Vagina (tissue), 2 donors: ENCODE measurements around the gene TMEM19. TPM values are rescaled to one million over a fixed set of nuclear protein-coding genes. Genes with fewer than 3 reads are reported as not detected.
"Not testable (repeated sequence)": the region's sequence is repeated elsewhere in the genome, so short reads cannot be mapped to it uniquely, and the experiment has no call there.

ENCODE experiments used
- DNase-seq, 2 donors: peaks; one replicate each; pipeline ENCODE4 v3.0.0-alpha.2; 2017; ENCODE audit errors: extremely low spot score in 2 of 2
- H3K27ac ChIP-seq: fragments of 200-600 bp; sonication (generic); one replicate; pipeline ENCODE4 v1.5.1; 2019
- H3K27me3 ChIP-seq: fragments of 200-600 bp; sonication (generic); one replicate; pipeline ENCODE4 v1.5.1; 2019
- H3K36me3 ChIP-seq, 2 donors: fragments of 200-600 bp; sonication (generic); one replicate each; pipeline ENCODE4 v1.5.1; 2017 to 2019
- H3K4me1 ChIP-seq: fragments of 200-600 bp; sonication (generic); one replicate; pipeline ENCODE4 v1.5.1; 2019
- H3K4me3 ChIP-seq, 2 donors: fragments of 200-600 bp; sonication (generic); 1 replicate in 1 of 2; 2 replicates in 1 of 2; pipeline ENCODE4 v1.5.1; 2016 to 2019
- H3K9me3 ChIP-seq: fragments of 200-600 bp; sonication (generic); one replicate; pipeline ENCODE4 v1.5.1; 2019
- CTCF ChIP-seq, 3 experiments: fragments of 450-650 bp in 2 of 3; fragments of 200-600 bp in 1 of 3; sonication (generic) in 1 of 3; IDR thresholded peaks; one replicate each; pipeline ENCODE4 v1.5.1; 2017 to 2019; ENCODE audit warnings: antibody characterized with exemption in 3 of 3, mild to moderate bottlenecking in 2 of 3, moderate library complexity in 2 of 3
- POLR2A ChIP-seq, 2 donors: fragments of 450-650 bp; IDR thresholded peaks; one replicate each; pipeline ENCODE4 v1.6.1; 2017; ENCODE audit warnings: antibody characterized with exemption in 2 of 2, mild to moderate bottlenecking in 2 of 2, moderate library complexity in 2 of 2
- POLR2AphosphoS5 ChIP-seq, 2 donors: sonication (generic); formaldehyde crosslinking; IDR thresholded peaks; one replicate each; pipeline ENCODE4 v1.9.0; 2017; ENCODE audit warnings: antibody characterized with exemption in 2 of 2, mild to moderate bottlenecking in 2 of 2, low read depth in 1 of 2; ENCODE audit not compliant: insufficient read depth in 1 of 2
- intact Hi-C: fragments of 100-400 bp; cut with DNase I; formaldehyde crosslinking; loops from one replicate; pipeline ENCODE4 v1.15.1; 2023
- total RNA-seq: library from RNA; depleted of rRNA; stranded (reverse); fragments of >200 nt; gene quantifications from one replicate; pipeline ENCODE4 v1.2.3, GENCODE V29; 2016

The TMEM19 gene
- total RNA-seq, 1 donor from 2014 or later = 19.6 TPM

GRCh38 chr12:71685312-71685906 is 473 bp upstream of the TMEM19 start:
- no peak for DNase-seq
- Histone ChIP-seq H3K4me1 (peaks cover 35% of the 10 kb centered on the region), H3K27ac (peak overlapping the region; percentile 92), H3K9me3 (no peaks in the 10 kb centered on the region), H3K4me3 (peak overlapping the region; percentile 74 to 85), H3K36me3 (no peaks in the 10 kb centered on the region), H3K27me3 (no peaks in the 10 kb centered on the region)
- intact Hi-C loops = no loop called here
- no peak for TF ChIP-seq POLR2A (IDR thresholded peaks at IDR 0.05)
- no peak for TF ChIP-seq CTCF (IDR thresholded peaks at IDR 0.05)
- TF ChIP-seq POLR2AphosphoS5 (IDR thresholded peaks at IDR 0.05; ENCODE audit: insufficient read depth in 1 of 2, low read depth in 1 of 2) = no peak

- Histone ChIP-seq H3K9me3 (no peaks in the 10 kb centered on the region), H3K4me3 (peak overlapping the region; percentile 74 to 85), H3K36me3 (no peaks in the 10 kb centered on the region), H3K27ac (peak overlapping the region; percentile 92), H3K27me3 (no peaks in the 10 kb centered on the region), H3K4me1 (peaks cover 35% of the 10 kb centered on the region)
- intact Hi-C loops = no loop called here
- DNase-seq = no peak
- TF ChIP-seq POLR2A (IDR thresholded peaks at IDR 0.05) = no peak
- no peak for TF ChIP-seq POLR2AphosphoS5 (IDR thresholded peaks at IDR 0.05; ENCODE audit: insufficient read depth in 1 of 2, low read depth in 1 of 2)
- no peak for TF ChIP-seq CTCF (IDR thresholded peaks at IDR 0.05)
Measured at GRCh38 chr12:71686658-71687025, 760 bp downstream of the TMEM19 start.

- not testable (repeated sequence) for H3K36me3 ChIP-seq
Measured at GRCh38 chr12:71687172-71687571, 1.3 kb downstream of the TMEM19 start.

GRCh38 chr12:71688961-71689570 is 3.2 kb downstream of the TMEM19 start:
- Histone ChIP-seq H3K27me3 (no peaks in the 10 kb centered on the region), H3K27ac (no peak overlapping the region), H3K9me3 (no peaks in the 10 kb centered on the region), H3K4me3 (peak overlapping the region in 1 of 2 donors; percentile 8), H3K36me3 (no peaks in the 10 kb centered on the region), H3K4me1 (peaks cover 48% of the 10 kb centered on the region)
- no peak for TF ChIP-seq POLR2A (IDR thresholded peaks at IDR 0.05)
- peak in 1 of 2 donors; percentile 23 for TF ChIP-seq POLR2AphosphoS5 (IDR thresholded peaks at IDR 0.05; ENCODE audit: insufficient read depth in 1 of 2, low read depth in 1 of 2)
- DNase-seq = no peak
- intact Hi-C loops = no loop called here

More at GRCh38 chr12:71687172-71687571, 1.3 kb downstream of the TMEM19 start:
- peak overlapping the region; percentile 74 to 85 for H3K4me3 ChIP-seq
- H3K9me3 ChIP-seq, DNase-seq, intact Hi-C loops, H3K27me3 ChIP-seq: not testable (repeated sequence)
- H3K4me1 ChIP-seq = peaks cover 35% of the 10 kb centered on the region
- H3K27ac ChIP-seq = peak overlapping the region; percentile 92

- Histone ChIP-seq H3K27me3 (no peaks in the 10 kb centered on the region), H3K36me3 (peaks cover 0 to 1% of the 10 kb centered on the region in 2 donors), H3K4me1 (peaks cover 40% of the 10 kb centered on the region), H3K9me3 (no peaks in the 10 kb centered on the region), H3K4me3 (no peak overlapping the region), H3K27ac (no peak overlapping the region)
- TF ChIP-seq POLR2A (IDR thresholded peaks at IDR 0.05) (no peak), POLR2AphosphoS5 (IDR thresholded peaks at IDR 0.05; ENCODE audit: insufficient read depth in 1 of 2, low read depth in 1 of 2) (no peak), CTCF (IDR thresholded peaks at IDR 0.05) (no peak)
- intact Hi-C loops = no loop called here
- DNase-seq = no peak
Measured at GRCh38 chr12:71691504-71692129, 5.7 kb downstream of the TMEM19 start.

- intact Hi-C loops = no loop called here
- no peak for DNase-seq
- no peak overlapping the region for H3K27ac ChIP-seq
Measured at GRCh38 chr12:71693126-71693525, 7.2 kb downstream of the TMEM19 start.

GRCh38 chr12:71693651-71694050 is 7.8 kb downstream of the TMEM19 start:
- intact Hi-C loops, DNase-seq, H3K27ac ChIP-seq, H3K27me3 ChIP-seq, H3K4me3 ChIP-seq, H3K9me3 ChIP-seq: not testable (repeated sequence)
- H3K36me3 ChIP-seq = peaks cover 0 to 21% of the 10 kb centered on the region in 2 donors
- peaks cover 21% of the 10 kb centered on the region for H3K4me1 ChIP-seq

More at GRCh38 chr12:71693126-71693525, 7.2 kb downstream of the TMEM19 start:
- H3K4me1 ChIP-seq = peaks cover 26% of the 10 kb centered on the region
- TF ChIP-seq CTCF (IDR thresholded peaks at IDR 0.05) = no peak
- no peak for TF ChIP-seq POLR2AphosphoS5 (IDR thresholded peaks at IDR 0.05; ENCODE audit: insufficient read depth in 1 of 2, low read depth in 1 of 2)
- H3K9me3 ChIP-seq = no peaks in the 10 kb centered on the region
- H3K27me3 ChIP-seq = no peaks in the 10 kb centered on the region
- H3K4me3 ChIP-seq = no peak overlapping the region
- H3K36me3 ChIP-seq = peaks cover 0 to 16% of the 10 kb centered on the region in 2 donors
